Measurements from ENCODE around the gene SLC34A3.
"Not testable (repeated sequence)": the region's sequence is repeated elsewhere in the genome, so short reads cannot be mapped to it uniquely, and the experiment has no call there.

SLC34A3 gene

DNA sequence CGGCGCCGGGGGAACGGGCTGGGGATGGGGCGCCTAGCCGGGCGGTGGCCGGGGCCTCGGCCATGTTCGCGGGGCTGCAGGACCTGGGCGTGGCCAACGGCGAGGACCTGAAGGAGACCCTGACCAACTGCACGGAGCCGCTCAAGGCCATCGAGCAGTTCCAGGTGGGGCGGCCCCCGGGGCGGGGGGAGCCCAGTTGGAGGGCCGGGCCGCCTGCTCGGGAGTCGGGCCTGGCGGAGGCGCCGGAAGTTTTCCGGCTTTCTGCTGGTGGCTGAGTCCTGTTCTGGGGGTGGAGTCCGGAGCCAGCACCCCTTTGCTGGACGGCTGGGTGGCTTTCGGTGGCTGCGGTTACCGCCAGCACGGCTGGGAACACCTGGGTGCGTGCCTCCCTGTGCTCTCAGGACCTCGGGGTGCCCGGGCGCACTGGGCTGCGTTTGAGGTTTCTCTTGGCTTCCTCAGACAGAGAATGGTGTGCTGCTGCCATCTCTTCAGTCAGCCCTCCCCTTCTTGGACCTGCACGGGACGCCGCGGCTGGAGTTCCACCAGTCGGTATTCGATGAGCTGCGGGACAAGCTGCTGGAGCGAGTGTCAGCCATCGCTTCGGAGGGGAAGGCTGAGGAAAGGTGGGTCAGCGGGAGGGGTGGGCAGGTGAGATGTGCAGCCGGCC, 24.9 kb downstream of the SLC34A3 start:
- no peak for DNase-seq (ENCODE audit: low read depth in 1 of 2, low spot score in 1 of 2)

DNA sequence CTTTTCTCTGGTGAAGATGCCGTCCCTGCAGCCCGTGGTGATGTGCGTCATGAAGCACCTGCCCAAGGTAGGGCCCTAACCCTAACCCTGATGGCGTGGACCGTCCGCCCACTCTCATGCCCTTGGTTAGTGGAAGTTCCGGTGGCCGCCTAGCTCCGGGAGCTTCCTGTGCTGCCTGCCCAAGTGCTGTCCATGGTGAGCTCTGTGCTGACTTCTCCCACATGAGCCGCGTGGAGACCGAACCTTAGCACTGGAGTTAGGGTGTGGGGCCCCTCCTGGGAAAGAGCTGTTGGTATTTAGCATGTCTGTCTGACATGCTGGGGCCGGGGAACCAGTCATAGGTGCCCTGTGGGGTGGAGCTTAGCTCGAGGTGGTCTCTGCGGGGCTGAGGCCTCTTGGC, 25.7 kb downstream of the SLC34A3 start:
- no peak for DNase-seq (ENCODE audit: low read depth in 1 of 2, low spot score in 1 of 2)

DNA sequence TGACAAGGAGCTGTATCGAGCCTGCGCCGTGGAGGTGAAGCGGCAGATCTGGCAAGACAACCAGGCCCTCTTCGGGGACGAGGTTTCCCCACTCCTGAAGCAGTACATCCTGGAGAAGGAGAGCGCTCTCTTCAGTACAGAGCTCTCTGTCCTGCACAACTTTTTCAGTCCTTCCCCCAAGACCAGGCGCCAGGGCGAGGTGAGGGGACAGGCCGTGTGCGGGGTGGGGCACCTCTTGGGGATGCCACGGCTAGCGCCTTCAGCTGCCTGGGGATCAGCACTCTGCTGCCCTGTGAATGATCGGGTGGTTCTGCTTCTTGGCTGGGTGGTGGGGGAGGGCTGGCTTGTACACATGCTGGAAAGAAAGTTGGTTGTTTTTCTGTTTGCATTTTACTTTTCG, 26.2 kb downstream of the SLC34A3 start:
- no peak for DNase-seq (ENCODE audit: low read depth in 1 of 2, low spot score in 1 of 2)

DNA sequence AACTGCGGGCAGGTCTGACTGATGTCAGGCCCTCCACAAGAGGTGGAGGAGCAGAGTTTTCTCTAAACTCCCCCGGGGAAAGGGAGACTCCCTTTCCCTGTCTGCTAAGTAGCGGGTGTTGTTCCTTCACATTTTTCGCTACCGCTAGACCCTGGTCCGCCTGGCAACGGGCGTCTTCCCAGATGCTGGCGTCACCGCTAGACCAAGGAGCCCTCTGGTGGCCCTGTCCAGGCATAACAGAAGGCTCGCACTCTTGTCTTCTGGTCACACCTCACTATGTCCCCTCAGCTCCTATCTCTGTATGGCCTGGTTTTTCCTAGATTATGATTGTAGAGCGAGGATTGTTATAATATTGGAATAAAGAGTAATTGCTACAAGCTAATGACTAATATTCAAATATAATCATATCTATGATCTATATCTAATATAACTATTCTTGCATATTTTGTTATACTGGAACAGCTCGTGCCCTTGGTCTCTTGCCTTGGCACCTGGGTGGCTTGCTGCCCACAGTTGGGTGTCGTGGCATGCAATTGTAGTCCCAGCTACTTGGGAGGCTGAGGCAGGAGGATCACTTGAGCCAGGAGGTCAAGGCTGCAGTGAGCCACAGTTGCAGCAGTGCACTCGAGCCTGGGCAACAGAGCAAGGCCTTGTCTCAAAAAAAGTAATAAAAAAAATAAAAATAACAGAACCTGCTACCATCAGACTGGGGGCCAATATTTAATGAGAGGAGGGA, 31.6 kb downstream of the SLC34A3 start:
- not testable (repeated sequence) for DNase-seq (ENCODE audit: low read depth in 1 of 2, low spot score in 1 of 2)

DNA sequence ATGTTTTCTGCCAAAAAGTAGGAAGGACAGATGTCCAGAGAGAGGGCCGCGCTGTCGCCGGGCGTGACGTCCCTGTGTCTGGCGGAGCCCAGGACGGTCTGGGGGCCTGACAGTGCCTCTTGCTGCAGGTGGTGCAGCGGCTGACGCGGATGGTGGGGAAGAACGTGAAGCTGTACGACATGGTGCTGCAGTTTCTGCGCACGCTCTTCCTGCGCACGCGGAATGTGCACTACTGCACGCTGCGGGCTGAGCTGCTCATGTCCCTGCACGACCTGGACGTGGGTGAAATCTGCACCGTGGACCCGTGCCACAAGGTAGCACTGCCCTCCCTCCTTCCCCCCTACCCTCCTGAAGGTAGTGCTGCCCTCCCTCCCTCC, 32.2 kb downstream of the SLC34A3 start:
- DNase-seq (ENCODE audit: low read depth in 1 of 2, low spot score in 1 of 2) = no peak

DNA sequence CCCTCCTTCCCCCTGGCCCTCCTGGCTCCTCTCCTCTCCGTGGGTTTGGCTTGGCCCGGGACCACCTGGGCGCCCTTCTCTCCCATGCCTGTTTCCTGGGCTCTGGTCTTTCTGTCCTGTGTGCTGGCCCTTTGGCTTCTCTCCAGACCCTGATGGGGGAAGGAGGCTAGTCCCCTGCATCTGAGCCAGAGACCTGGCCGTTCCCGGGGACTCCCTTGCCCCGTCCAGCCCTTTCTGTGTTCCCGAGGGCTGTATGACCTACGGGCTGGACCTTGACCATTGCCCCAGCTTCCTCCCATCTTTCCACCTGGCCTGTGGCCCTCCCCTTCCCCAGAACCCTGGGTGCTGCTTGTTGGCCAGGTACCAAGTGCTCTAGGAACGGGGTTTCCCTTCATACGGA, 32.8 kb downstream of the SLC34A3 start:
- no peak for DNase-seq (ENCODE audit: low read depth in 1 of 2, low spot score in 1 of 2)

DNA sequence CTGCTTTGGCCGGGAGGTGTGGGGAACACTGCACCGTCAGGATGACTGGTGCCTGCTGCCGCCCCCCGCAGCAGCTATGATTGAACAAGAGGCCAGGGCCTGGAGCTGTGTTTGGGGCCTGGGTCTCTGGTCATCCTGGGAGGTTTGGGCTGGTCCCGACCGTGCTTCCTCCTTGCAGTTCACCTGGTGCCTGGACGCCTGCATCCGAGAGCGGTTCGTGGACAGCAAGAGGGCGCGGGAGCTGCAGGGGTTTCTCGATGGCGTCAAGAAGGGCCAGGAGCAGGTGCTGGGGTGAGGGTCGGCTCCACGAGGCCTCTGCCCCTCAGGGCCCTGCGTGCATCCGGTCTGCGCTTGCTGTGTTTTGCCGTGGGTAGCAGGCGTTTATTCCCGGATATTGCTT, 33.4 kb downstream of the SLC34A3 start:
- no peak for DNase-seq (ENCODE audit: low read depth in 1 of 2, low spot score in 1 of 2)

DNA sequence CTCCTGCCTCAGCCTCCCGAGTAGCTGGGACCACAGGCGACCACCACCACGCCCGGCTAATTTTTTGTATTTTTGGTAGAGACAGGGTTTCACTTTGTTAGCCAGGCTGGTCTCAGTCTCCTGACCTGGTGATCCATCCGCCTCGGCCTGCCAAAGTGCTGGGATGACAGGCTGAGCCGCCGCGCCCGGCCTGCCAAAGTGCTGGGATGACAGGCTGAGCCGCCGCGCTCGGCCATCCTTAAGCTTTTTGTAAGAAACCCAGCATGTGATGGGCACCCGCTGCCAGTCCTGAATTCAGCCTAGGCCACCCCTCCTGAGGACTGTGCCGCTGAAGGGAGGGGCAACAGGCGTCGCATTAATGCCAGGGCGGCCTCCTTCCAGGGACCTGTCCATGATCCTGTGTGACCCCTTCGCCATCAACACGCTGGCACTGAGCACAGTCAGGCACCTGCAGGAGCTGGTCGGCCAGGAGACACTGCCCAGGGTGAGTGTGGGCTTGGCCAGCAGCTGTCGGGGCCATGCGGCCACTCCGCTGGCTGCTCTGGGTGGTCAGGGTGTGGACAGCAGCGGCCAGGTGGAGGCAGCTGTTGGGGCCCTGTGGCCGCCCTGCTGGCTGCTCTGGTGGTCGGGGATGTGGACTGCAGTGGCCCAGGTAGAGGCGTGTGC, 34.9 kb downstream of the SLC34A3 start:
- DNase-seq (ENCODE audit: low read depth in 1 of 2, low spot score in 1 of 2) = no peak

DNA sequence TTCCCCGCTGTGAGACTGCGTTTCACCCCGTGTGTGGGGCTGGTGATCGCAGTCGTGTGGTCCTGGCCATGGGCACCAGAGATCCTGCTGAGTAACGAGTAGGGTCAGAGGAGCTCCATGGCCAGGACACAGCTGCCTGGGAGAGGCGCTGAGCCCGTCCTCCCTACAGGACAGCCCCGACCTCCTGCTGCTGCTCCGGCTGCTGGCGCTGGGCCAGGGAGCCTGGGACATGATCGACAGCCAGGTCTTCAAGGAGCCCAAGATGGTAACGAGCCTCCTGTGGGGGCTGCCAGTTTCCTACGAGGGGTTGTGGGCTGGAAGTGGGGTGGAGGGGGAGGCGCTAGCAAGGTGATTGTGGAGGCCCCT, 35.4 kb downstream of the SLC34A3 start:
- DNase-seq (ENCODE audit: low read depth in 1 of 2, low spot score in 1 of 2) = no peak

DNA sequence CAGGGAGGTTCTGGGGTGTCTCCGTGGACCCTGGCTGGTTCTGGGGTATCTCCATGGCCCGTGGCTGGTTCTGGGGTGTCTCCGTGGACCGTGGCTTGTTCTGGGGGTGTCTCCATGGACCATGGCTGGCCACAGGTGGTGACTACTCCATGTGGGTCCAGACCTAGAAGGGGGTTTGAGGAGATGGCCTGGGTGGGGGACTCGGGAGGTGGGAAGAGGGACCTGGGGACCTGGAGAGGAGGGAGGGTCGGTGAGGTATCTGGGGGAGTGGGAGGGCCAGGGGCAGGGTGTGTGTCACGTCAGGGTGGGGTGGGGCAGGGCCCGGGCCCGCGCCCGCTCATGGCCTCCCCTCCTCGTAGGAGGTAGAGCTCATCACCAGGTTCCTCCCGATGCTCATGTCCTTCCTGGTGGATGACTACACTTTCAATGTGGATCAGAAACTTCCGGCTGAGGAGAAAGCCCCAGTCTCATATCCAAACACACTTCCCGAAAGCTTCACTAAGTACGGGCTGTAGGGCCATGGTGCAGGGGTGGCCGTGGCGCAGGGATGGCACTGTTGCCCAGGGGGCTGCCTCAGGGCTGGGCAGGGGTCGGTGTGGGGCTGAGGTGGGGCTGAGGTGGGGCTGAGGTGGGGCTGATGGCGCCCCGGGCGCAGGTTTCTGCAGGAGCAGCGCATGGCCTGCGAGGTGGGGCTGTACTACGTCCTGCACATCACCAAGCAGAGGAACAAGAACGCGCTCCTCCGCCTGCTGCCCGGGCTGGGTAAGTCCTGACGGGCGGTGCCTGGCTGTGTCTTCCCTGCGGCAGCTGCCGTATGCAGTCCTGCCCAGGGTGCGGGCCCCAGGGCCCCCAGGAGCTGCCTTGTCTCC, 36.1 kb downstream of the SLC34A3 start:
- no peak for DNase-seq (ENCODE audit: low read depth in 1 of 2, low spot score in 1 of 2)

DNA sequence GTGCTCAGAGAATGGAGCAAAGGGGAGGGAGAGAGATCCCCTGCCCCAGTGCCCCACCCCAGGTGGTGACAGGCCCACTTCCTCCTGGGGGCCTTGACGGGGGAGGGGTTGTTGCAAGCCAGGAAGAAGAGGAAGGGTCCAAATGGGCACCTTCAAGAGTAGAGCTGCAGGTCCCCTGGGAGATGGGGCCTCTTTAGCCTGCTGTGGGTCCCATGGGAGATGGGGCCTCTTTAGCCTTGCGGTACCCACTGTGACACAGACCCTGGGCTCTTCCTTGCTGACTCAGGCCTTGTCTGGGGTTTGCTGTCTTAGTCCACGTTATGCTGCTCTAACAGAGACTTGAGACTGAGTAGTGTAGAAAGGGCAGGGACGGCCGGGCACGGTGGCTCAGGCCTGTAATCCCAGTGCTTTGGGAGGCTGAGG, 37.2 kb downstream of the SLC34A3 start:
- no peak for DNase-seq (ENCODE audit: low read depth in 1 of 2, low spot score in 1 of 2)

DNA sequence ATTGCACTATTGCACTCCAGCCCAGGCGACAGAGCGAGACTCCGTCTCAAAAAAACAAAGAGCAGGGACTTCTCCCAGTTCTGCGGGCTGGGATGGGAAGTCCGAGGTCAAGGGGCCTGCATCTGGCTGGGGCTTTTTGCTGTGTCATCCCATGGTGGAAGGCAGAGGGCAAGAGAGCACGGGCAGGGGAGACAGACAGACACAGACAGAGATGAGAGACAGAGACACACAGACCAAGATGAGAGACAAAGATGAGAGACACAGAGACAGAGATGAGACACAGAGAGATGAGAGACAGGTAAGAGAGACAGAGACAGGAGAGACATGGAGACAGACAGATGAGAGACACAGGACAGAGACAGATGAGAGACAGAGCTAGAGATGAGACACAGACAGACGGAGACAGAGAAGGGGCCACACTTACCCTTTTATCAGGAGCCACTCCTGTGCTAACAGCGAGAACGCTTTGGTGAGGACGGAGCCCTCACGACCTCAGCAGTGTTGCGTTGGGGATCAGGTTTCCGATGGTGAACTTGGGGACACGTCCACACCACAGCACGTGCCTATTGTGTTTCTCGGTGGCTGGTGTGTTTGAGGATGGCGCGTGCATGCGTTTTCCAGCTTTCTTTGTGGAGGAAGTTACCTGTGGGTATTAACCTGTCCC, 38.0 kb downstream of the SLC34A3 start:
- DNase-seq (ENCODE audit: low read depth in 1 of 2, low spot score in 1 of 2) = no peak

DNA sequence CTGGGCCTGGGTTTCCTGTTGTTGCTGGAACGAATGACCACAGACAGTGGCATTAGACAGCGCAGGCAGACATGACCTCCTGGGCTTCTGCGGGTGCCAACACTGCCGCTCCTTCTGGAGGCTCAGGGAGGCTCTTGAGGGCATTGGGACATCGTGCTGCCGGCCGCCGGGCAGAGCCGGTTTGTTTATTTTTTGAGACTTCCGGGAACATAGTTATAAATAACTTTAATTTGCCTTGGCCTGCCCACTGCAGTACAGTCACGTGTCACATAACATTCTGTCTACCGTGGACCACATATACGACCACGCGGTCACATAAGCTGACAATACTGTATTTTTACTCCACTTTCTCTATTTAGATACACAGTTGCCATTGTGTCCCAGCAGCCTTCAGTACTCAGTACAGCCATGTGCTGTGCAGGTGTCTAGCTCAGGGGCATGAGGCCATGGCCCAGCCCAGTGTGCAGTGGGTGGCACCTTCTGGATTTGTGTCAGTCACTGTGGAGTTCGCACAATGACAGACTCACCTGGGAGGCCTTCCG, 38.6 kb downstream of the SLC34A3 start:
- no peak for DNase-seq (ENCODE audit: low read depth in 1 of 2, low spot score in 1 of 2)

DNA sequence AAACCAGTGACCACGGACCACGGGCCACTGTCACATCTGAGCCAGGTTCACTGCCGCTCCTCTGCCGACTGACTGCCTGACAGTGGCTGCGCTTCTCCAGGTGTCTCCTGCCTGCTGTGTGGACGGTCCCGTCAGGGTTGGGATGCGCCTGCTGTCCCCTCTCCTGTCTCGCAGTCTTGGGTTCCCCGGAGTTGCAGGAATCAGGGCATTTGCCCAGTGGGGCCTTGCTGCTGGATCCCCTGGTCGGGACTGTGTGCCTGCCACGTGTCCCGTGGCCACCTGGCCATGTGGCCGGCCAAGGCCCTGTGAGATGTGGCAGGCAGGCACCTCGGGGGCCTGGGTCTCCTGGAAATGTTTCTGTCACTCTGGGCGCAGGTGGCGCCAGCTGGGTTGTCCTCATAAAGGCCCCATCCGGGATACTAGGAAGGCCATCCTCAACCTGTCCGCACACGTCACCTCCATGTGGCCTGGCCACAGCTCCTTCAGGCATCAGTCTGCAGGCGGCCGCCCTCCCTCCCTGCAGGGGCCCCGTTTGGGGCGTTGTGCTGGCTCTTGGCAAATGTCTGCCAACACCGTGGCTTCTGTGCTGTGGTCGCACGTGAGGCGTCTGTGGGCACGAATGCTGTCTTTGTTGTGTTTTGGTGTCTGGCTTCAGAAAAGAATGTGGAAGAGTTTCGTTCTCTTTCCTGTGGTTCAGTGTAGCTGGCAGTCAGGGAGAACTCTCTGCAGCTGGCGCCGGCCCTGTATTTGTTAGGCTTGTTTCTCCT, 40.4 kb downstream of the SLC34A3 start:
- DNase-seq (ENCODE audit: low read depth in 1 of 2, low spot score in 1 of 2) = no peak

DNA sequence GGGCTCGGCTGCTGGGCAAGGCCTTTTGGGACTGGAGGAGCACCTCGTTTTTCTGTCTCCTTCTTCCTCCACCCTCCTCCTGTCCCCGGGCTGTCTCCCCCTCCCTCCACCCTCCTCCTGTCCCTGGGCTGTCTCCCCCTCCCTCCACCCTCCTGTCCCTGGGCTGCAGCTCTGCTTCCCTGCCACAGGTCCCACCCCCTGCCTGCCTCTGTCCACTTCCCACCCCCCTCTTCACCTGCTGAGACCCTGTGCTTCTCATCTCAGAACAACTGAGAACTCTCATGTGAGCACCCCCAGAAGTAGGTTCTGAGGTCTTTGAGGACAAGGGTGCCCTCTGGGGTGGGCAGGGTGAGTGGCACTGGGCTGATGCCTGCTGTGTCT, 41.0 kb downstream of the SLC34A3 start:
- no peak for DNase-seq (ENCODE audit: low read depth in 1 of 2, low spot score in 1 of 2)

DNA sequence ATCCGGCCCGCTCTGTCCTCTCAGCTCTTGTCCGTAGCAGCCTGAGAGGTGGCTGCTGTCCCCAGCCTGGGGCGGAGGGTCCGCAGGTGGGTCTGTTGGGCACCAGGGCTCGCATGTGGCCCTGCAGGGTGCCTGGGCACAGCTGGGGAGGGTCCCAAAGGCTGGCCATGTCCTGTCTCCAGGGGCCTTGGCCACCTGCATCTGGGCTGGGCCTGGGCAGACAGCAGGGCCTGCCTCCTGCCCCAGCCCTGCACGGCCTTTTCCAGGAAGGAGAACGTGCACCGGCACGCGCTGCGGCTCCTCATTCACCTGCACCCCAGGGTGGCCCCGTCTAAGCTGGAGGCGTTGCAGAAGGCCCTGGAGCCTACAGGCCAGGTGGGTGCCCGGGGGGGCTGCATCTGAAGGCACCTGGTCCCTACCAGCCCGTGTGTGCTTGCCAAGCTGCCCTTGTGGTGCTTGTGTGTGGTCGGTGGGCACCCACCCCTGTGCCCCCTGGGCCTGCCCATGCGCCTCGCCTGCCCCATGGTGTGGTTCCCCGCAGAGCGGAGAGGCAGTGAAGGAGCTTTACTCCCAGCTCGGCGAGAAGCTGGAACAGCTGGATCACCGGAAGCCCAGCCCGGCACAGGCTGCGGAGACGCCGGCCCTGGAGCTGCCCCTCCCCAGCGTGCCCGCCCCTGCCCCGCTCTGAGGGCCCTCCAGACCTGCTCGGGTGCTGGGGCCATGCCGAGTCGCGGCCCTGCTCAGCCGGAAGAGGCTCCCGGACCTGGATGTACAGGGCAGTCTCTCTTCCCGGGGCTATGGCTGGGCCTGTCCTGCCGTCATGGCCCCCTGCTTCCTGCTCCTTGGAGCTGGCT, 41.8 kb downstream of the SLC34A3 start:
- no peak for DNase-seq (ENCODE audit: low read depth in 1 of 2, low spot score in 1 of 2)

DNA sequence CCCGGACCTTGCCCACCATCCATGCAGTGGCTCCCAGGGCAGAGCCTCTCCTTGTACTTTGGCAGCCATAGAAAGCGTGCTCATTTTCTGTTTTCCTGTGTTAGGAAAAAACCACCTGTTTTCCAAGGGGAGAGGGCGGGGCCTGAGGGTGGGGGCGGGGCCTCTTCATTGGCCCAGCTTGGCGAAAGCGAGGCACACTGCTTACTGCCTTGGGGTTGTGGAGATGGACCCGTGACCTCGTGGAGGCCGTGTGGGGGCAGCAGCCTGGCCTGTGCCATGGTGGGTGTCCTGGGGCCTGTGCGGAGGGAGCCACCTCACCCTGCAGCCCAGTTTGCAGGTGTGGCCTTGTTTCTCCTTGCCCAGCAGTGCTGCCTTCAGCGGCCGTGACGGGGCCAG, 42.4 kb downstream of the SLC34A3 start:
- no peak for DNase-seq (ENCODE audit: low read depth in 1 of 2, low spot score in 1 of 2)

DNA sequence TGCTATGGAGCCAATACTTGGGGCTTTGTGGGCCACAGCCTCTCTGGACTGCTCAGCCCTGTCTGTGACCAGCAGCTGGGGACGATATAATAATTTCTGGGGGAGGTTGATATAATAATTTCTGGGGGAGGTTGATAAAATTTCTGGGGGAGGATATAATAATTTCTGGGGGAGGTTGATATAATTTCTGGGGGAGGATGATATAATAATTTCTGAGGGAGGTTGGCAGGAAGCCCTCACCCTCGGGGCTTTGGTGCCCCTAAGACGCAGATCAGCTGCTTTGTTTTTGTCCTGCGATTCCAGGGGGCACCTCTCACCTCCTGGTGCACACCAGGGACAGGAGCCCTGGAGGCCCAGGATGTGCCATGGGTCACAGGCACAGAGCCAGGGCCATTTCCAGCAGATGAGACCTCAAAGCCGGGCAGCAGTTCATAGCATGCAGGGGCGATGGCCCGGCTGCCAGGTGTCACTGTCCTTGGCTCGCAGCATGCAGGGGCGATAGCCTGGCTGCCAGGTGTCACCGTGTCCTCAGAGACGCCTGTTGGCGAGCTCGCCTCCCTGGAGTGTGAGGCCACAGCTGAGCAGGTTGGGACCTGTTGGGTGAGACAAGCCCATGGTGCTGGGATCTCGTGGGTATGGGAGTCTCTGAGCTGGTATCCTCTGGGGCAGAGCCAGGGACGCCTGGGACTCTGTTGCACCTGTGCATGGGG, 43.1 kb downstream of the SLC34A3 start:
- no peak for DNase-seq (ENCODE audit: low read depth in 1 of 2, low spot score in 1 of 2)

DNA sequence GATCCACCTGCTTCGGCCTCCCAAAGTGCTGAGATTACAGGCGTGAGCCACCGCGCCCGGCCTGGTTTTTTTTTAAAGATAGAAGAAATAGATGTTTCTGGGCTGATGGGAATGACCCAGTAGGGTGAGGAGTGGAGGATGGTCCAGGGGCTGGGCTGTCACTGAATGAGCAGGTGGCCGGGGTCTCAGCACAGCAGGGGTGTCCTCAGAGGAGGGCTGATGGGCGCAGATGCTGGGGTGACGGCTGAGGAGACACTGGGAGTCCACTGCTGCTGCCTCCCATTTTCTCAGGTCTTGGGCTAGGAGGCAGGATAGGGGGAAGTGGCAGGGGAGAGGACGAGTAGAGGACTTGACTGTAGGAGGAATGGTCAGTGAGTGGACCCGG, 44.5 kb downstream of the SLC34A3 start:
- DNase-seq (ENCODE audit: low read depth in 1 of 2, low spot score in 1 of 2) = no peak
